Stimulated activated CD4-positive, alpha-beta T cell treated with anti-CD3 and anti-CD28 coated beads, TNF-alpha, amount 100 ng/mL, for 4 hours (primary cell): ENCODE data around the gene TUT1.
"Not testable (repeated sequence)": the region's sequence is repeated elsewhere in the genome, so short reads cannot be mapped to it uniquely, and the experiment has no call there.

Source experiments
- DNase-seq, 3 experiments: peaks; one replicate each; pipeline ENCODE4 v3.0.0-alpha.2; 2020; ENCODE audit warnings: low read depth in 3 of 3

The TUT1 gene

GRCh38 chr11:62578541-62578940 lies 12.8 kb downstream of the TUT1 start:
- no peak for DNase-seq

- DNase-seq, result no peak
Observed at GRCh38 chr11:62577046-62577714, 14.1 kb downstream of the TUT1 start.

- no peak for DNase-seq
Observed at GRCh38 chr11:62575837-62576236, 15.5 kb downstream of the TUT1 start.

DNA sequence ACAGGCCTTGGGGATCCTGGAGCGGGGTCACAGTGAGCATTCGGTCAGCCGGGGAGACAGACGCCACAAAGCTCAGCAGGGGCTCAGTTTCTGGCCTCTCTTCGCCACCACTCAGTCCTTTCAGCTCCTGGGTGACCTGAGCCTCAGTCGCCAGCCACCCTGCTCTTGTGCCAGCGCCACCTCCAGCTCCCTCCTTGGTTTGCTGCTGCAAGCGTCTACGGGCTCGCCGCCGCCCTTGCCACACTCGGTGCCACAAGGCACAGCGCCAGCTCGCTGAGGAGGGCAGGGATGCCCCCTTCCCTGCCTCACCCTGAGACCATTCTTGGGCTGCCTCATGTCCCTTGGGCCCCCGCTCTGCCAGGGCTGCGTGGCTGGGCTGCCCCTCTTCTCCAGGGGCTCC lies 16.2 kb downstream of the TUT1 start:
- no peak for DNase-seq

GRCh38 chr11:62574363-62575071 lies 16.8 kb downstream of the TUT1 start:
- DNase-seq, result no peak

GRCh38 chr11:62573592-62574362 lies 17.5 kb downstream of the TUT1 start, which contains the start of gene EEF1G:
EEF1G (minus strand) TSS chr11:62573891; CDS start chr11:62573842, 49 bp downstream.
- peak; percentile 91 to 96 (median 95) for DNase-seq

- no peak for DNase-seq
Observed at GRCh38 chr11:62573006-62573591, 18.2 kb downstream of the TUT1 start.

DNA sequence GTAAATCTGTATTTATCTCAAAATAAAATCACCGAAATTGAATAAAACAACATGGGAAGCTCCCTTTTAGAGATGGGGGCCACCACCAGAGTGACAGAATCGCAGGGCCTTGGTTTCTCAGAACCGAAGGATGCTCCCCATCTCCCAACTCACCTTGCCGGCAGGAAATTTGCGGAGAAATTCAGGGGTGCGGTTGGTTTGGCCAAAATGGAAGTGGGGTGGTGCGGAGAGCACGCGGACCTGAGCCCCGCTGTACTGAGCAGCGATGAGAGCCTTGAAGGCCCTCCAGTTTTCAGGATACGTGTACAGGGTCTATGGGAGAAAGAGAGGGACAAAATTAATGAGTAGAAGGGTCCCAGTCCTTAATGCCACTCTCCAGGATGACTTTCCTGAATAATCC lies 18.9 kb downstream of the TUT1 start:
- no peak for DNase-seq

DNA sequence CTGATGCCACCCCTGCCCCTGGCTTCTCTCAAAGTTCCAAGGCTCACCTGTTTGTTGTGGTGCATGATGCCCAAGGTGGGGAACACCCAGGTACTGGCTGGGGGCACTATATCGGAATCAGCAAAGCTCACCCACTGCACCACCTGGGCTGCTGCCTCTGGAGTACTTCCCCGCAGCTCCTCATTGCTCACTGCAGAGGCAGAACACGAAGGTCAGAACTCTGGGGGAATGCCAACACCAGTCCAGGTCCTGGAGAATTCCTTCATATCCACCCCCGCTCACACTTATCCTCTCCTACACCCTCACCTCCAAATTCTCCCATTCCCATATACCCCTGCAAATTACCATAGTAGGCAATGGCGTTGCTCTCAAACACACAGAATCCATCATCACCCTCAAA lies 19.8 kb downstream of the TUT1 start:
- DNase-seq, result not testable (repeated sequence)

- not testable (repeated sequence) for DNase-seq
Observed at GRCh38 chr11:62570903-62571302, 20.4 kb downstream of the TUT1 start.

GRCh38 chr11:62569611-62570010 lies 21.7 kb downstream of the TUT1 start:
- DNase-seq, result no peak

DNA sequence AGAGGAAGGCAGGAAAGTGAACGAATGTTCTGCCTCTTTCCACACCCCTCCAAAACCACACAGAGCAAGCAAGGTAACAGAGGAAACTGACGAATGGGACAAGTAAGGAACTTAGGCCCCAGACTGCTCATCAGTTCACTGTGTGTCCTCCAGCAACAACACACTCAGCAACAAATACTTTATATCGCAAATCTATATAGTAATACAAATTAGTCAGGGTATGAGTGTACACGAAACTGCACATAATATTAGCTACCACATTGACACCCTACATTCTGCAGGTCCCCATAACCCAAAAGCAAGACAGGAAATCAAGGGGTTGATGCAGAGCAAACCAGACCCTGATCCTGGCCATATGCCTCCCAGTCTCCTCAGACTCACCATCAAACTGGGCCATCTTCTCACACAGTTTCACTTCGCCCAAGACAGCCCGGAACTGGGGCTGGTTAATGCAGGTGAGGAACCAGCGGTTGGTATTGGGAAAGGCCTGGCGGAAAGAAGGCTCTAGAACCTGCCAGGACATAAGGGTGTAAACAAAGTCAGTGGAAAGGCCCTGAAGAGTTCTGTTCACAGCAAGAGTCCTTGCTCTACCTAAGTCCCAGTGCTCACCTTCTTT lies 24.2 kb downstream of the TUT1 start:
- DNase-seq, result no peak

GRCh38 chr11:62566247-62566646 lies 25.1 kb downstream of the TUT1 start:
- no peak for DNase-seq

- DNase-seq, result no peak
Observed at GRCh38 chr11:62565100-62565802, 26.1 kb downstream of the TUT1 start.

GRCh38 chr11:62561677-62562230 lies 29.6 kb downstream of the TUT1 start:
- DNase-seq, result not testable (repeated sequence)

DNA sequence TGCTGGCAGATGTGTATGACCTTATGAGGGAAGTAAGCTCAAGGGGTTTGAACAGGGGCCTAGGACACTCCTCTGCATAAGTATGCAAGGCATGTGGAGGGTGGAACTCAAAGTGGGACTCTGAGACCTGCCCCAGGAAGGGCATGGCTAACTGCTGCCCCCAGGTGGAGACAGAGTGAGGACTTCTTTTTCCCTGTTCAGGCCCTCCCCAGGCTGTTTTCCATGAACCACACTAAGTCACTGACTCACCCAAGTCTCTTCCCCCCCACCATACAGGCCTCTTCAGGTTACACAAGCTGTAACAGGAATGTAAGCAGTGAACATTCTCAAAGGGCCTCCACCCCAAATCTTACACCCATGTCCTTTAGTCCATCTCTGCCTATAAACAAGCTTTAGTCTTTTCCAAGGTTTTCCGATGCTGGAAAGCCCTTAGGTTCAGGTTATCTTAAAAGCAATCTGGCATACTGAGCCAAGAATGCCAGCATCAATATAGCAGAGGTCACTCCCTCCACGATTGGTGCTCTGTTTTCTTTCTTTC lies 30.7 kb downstream of the TUT1 start:
- DNase-seq, result peak; percentile 38 to 76 (median 71)

DNA sequence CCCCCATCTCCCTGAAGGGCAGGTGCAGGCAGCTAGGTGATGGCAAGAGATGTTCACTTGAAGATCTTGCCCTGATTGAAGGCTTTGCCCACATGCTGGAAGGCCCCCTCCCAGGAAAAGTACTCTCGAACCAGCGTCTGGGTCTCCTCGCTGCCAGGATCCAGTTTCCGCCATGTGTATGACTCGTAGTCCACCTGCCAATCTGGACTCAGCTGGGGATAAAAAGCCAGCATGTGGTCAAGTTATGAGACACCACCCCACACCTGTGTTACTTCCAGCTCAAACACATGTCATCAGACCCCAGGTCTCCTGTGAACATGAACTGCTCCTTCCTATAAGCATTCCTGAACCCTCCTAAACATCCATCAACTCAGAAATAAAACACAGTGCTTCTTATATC lies 31.7 kb downstream of the TUT1 start:
- not testable (repeated sequence) for DNase-seq

- no peak for DNase-seq
Observed at GRCh38 chr11:62559204-62559603, 32.1 kb downstream of the TUT1 start.

DNA sequence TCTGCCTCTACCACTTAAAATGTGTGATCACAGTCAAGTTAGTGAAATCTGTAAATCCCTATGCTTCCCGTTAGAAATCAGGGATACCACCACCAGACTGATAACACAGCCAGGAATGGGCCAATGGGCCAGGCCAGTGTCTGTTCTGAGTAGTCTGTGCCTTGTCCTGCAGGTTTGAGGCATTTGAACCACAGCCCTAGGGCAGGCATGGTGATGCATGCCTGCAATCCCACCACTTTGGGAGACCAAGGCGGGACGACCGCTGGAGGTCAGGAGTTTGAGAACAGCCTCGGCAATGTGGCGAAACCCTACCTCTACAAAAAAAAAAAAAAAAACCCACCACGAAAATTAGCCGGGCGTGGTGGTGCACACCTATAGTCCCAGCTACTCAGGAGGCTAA lies 32.7 kb downstream of the TUT1 start:
- no peak for DNase-seq

GRCh38 chr11:62556875-62557631 lies 34.3 kb downstream of the TUT1 start:
- DNase-seq, result no peak
